ENCODE results near the gene PHF12. TPM values are rescaled to one million over a fixed set of nuclear protein-coding genes. Genes with fewer than 3 reads are reported as not detected.

The PHF12 gene
- total and polyA plus RNA-seq, 8 donors, result 8.3 to 206 (median 24.7) TPM

DNA sequence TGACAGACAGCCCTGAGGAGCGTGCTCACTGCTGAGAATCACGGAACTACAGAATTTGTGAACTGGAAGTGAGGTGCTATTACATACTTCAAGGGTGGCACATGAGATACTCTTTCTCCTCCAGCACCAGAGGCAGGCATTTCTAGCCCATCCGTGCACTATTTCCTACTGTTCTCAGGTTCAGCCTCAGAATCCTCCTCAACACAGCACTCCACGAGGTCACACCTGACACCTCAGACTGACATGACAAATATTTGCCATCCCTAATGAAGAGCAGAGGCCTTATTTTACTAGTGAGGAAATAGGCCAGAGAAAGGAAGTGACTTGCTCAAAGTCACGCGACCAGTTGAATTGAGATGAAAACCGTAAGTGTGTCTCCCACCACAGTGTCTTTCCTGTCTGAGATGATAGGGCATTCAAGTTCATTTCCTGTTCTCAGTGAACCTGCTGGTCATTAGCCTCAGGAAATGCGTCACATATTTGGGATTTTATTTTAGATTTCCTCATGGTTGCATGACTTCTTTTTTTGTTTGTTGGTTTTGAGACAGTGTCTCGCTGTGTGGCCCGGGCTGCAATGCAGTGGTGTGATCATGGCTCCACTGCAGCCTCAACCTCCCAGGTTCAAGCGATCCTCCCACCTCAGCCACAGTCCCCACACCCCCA, 30.9 kb upstream of the PHF12 start:
- Histone ChIP-seq H3K27ac (peak overlapping the region in 4 of 5 donors; percentile 60 to 79 (median 70)), H3K27me3 (peaks cover 0 to 36% (median 18%) of the 10 kb centered on the region in 3 donors), H3K36me3 (no peaks in the 10 kb centered on the region), H3K4me1 (peaks cover 0 to 21% (median 6%) of the 10 kb centered on the region in 4 donors), H3K4me3 (no peak overlapping the region), H3K9me3 (no peaks in the 10 kb centered on the region)
- TF ChIP-seq CTCF (IDR thresholded peaks at IDR 0.05) (no peak), POLR2AphosphoS5 (IDR thresholded peaks at IDR 0.05) (peak; percentile 10 to 42 (median 23))
- 66 to 71% (median 70%) methylated on average over 11 of the region's 11 CpGs for WGBS, 5 donors
- DNase-seq, result peak in 1 of 2 donors; percentile 71
- intact Hi-C loops (cut with DNase I; ENCODE audit: low total_unique reads), result no loop called here

DNA sequence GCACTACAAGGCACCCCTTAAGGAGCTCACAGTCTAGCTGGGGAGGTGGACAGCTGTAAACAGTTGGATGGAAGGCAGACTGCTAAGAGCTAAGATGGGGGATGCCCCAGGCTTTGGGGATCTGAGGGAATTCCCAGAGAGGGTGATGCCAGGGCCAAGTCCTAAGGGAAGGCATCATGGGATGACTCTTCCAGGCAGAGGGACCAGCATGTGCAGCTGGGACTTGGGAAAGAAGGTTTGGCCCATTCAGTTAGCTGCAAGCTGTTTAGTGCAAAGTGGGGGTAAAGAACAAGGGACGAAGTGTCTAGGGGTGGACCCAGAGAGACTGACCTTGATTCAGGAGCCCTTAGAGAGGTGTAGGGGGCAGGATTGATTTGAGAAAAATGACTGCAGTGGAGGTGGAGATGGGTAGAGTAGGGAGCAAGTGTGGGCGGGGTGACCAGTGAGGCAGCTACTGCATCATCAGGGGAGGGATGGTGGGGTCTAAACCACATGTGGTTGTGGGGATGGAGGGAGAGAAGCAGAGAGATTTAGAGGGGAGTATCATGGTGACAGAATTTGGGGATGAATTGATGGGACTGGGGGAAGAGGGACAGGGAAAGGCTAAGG, 27.1 kb upstream of the PHF12 start:
- WGBS, 5 donors, result 80 to 93% (median 93%) methylated on average over 2 of the region's 2 CpGs
- H3K27ac ChIP-seq, result no peak overlapping the region
- no peaks in the 10 kb centered on the region for H3K36me3 ChIP-seq
- peaks cover 0 to 15% (median 0%) of the 10 kb centered on the region in 4 donors for H3K4me1 ChIP-seq
- no peaks in the 10 kb centered on the region for H3K27me3 ChIP-seq
- no peak for TF ChIP-seq CTCF (IDR thresholded peaks at IDR 0.05)
- TF ChIP-seq EP300 (IDR thresholded peaks at IDR 0.05), result no peak
- TF ChIP-seq POLR2A (IDR thresholded peaks at IDR 0.05), result no peak
- TF ChIP-seq POLR2AphosphoS5 (IDR thresholded peaks at IDR 0.05), result no peak
- no peak overlapping the region for H3K4me3 ChIP-seq
- DNase-seq, result no peak
- intact Hi-C loops (cut with DNase I; ENCODE audit: low total_unique reads), result no loop called here
- H3K9me3 ChIP-seq, result no peaks in the 10 kb centered on the region

DNA sequence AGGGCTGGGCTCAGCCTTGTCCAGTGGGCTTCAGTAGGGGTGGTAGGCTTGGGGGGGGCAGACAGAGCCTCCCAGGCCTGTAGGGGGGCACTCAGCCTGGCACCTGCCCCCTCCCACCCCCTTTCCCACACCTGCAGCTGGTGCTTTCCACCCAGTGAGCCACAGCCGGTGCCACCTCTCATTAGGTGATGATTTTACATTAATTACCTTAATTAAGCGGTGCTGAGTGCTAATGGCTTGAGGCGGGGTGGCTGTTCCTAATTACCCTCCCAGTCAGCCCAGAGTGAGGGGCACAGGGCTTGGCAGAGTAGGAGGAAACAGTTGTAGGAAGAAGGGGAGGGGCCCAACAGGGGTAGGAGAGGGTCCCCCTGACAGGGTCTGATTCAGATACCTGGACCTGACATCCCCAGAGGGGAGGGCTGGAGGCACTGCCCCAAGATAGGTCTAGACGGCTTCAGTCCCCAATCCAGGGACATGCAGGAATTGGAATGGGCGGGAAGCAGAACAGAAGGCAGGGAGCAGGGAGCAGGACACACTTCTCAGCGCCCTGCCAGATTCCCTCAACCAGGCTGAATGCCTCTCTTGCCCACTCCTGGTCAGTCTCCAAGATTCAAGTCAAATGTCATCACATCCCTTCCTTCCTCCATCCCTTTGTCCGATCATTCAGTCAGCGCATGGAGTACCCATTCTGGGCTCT, 26.5 kb upstream of the PHF12 start:
- intact Hi-C loops (cut with DNase I; ENCODE audit: low total_unique reads), result no loop called here
- H3K27me3 ChIP-seq, result no peaks in the 10 kb centered on the region
- no peak overlapping the region for H3K27ac ChIP-seq
- DNase-seq, result no peak
- no peaks in the 10 kb centered on the region for H3K9me3 ChIP-seq
- no peak for TF ChIP-seq POLR2A (IDR thresholded peaks at IDR 0.05)
- no peak for TF ChIP-seq POLR2AphosphoS5 (IDR thresholded peaks at IDR 0.05)
- TF ChIP-seq EP300 (IDR thresholded peaks at IDR 0.05), result no peak
- no peak for TF ChIP-seq CTCF (IDR thresholded peaks at IDR 0.05)
- peaks cover 0 to 9% (median 0%) of the 10 kb centered on the region in 4 donors for H3K4me1 ChIP-seq
- no peak overlapping the region for H3K4me3 ChIP-seq
- no peaks in the 10 kb centered on the region for H3K36me3 ChIP-seq
- whole genome bisulfite sequencing, 5 donors, result 75 to 83% (median 77%) methylated on average over 7 to 8 of the region's 8 CpGs

DNA sequence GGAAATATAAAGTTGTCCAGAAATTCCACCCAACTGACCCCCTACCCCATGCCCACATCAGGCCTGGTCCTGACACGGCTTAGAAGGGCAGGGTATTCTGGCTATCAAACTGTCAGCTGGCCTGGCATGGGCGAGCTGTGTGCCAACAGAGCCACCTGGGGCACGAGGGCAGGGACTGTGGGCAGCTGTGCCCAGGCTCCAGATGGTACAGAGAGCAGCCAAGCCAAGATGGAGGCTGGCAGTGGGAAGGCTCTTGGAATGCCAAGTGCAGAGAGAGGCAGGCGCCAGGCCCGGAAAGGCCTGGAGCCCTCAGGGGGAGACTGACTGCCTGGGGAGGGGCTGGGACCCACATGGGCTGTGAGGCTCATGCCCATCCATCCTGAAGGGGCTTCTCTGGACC, 24.3 kb upstream of the PHF12 start:
- no peaks in the 10 kb centered on the region for H3K36me3 ChIP-seq
- DNase-seq, result no peak
- TF ChIP-seq POLR2AphosphoS5 (IDR thresholded peaks at IDR 0.05) (no peak), POLR2A (IDR thresholded peaks at IDR 0.05) (no peak), CTCF (IDR thresholded peaks at IDR 0.05) (no peak), EP300 (IDR thresholded peaks at IDR 0.05) (no peak)
- intact Hi-C loops (cut with DNase I; ENCODE audit: low total_unique reads), result no loop called here
- no peak overlapping the region for H3K27ac ChIP-seq
- no peaks in the 10 kb centered on the region for H3K27me3 ChIP-seq
- 53 to 77% (median 70%) methylated on average over 4 to 5 of the region's 5 CpGs for WGBS, 5 donors
- H3K9me3 ChIP-seq, result no peaks in the 10 kb centered on the region
- peaks cover 0 to 8% (median 0%) of the 10 kb centered on the region in 4 donors for H3K4me1 ChIP-seq
- H3K4me3 ChIP-seq, result no peak overlapping the region
